HepG2 (cell line): ENCODE results near the gene FAM131A. TPM values are rescaled to one million over a fixed set of nuclear protein-coding genes. Genes with fewer than 3 reads are reported as not detected.
A peak's percentile ranks its signal among the peaks of the same experiment; 100 is the strongest.

ENCODE experiments used
- ATAC-seq: fragments of 200-7000 bp; cut with Tn5 transposase; 3 replicates; pipeline ENCODE4 v1.9.1; 2020; ENCODE audit warnings: mild to moderate bottlenecking, moderate library complexity
- BruUV-seq: library from RNA; stranded (reverse); fragments of 400-500 nt; replicated peaks from 2 replicates; lab custom pipeline; 2021; lab: Mats Ljungman, UMichigan
- CTCF ChIA-PET: fragments of 300-600 bp; formaldehyde crosslinking; extraction: SDS; loops from one replicate; lab custom pipeline; 2021; ENCODE audit warnings: low total read pairs, inconsistent platforms, low intra/inter-chr PET ratio; lab: Yijun Ruan, JAX
- POLR2A ChIA-PET: fragments of 350-600 bp; sonication (Branson Sonifier 250); formaldehyde crosslinking; loops from one replicate; lab custom pipeline; 2020; ENCODE audit warnings: antibody characterized with exemption, inconsistent platforms; lab: Yijun Ruan, JAX
- DNase-seq: peaks from one replicate; pipeline ENCODE4 v3.0.0-alpha.2; 2015; ENCODE audit warnings: low spot score
- FAIRE-seq: peaks from 3 replicates; lab custom pipeline; 2011; peaks lifted over from hg19 to GRCh38; lab: Jason Lieb, UNC
- H2AFZ ChIP-seq: one replicate; pipeline ENCODE4 v1.6.1; 2011; ENCODE audit warnings: low read length, inconsistent platforms
- H3K27ac ChIP-seq: fragments of 300-600 bp; 3 replicates; pipeline ENCODE4 v1.8.0; 2011; ENCODE audit warnings: mixed run types, mild to moderate bottlenecking, mixed read lengths, low read length, inconsistent platforms; ENCODE audit not compliant: insufficient read depth; ENCODE audit errors: extremely low read length
- H3K27me3 ChIP-seq, 2 experiments: fragments of 200-600 bp in 1 of 2; 2 replicates in 1 of 2; 3 replicates in 1 of 2; pipeline versions ENCODE4 v1.6.0 to v1.8.0; 2011; ENCODE audit warnings: low read length in 2 of 2, mild to moderate bottlenecking in 2 of 2, moderate library complexity in 2 of 2, inconsistent platforms in 1 of 2; ENCODE audit not compliant: insufficient read depth in 2 of 2, control insufficient read depth in 1 of 2
- H3K36me3 ChIP-seq, 2 experiments: fragments of 200-600 bp in 1 of 2; replicated peaks in 1 of 2; 2 replicates in 1 of 2; 3 replicates in 1 of 2; pipeline versions ENCODE4 v1.5.1 to v1.8.0; 2011; ENCODE audit warnings: low read length in 2 of 2, inconsistent platforms in 1 of 2; ENCODE audit not compliant: insufficient read depth in 2 of 2, control insufficient read depth in 1 of 2
- H3K4me1 ChIP-seq: 2 replicates; pipeline ENCODE4 v1.5.1; 2012; ENCODE audit warnings: low read length, inconsistent platforms; ENCODE audit not compliant: insufficient read depth
- H3K4me2 ChIP-seq: 2 replicates; pipeline ENCODE4 v1.6.0; 2011; ENCODE audit warnings: low read depth, low read length, inconsistent platforms
- H3K4me3 ChIP-seq, 3 experiments: fragments of 200-600 bp in 1 of 3; sonication (generic), shearing (Covaris generic) in 1 of 3; replicated peaks in 1 of 3; 2 replicates each; pipeline ENCODE4 v1.5.1; 2011 to 2016; ENCODE audit warnings: low read length in 3 of 3, inconsistent platforms in 2 of 3, low read depth in 2 of 3, mild to moderate bottlenecking in 2 of 3, control low read depth in 1 of 3, mixed read lengths in 1 of 3; ENCODE audit not compliant: insufficient read depth in 1 of 3
- H3K79me2 ChIP-seq: one replicate; pipeline ENCODE4 v1.6.1; 2011; ENCODE audit warnings: low read length, inconsistent platforms; ENCODE audit not compliant: insufficient read depth
- H3K9ac ChIP-seq: 2 replicates; pipeline ENCODE4 v1.6.0; 2011; ENCODE audit warnings: mild to moderate bottlenecking, low read depth, low read length, inconsistent platforms; ENCODE audit not compliant: insufficient read depth
- H3K9me3 ChIP-seq: 2 replicates; pipeline ENCODE4 v1.5.1; 2012; ENCODE audit warnings: mild to moderate bottlenecking, low read length
- H4K20me1 ChIP-seq: 2 replicates; pipeline ENCODE4 v1.6.0; 2011; ENCODE audit warnings: inconsistent platforms, mild to moderate bottlenecking, low read length, moderate library complexity; ENCODE audit not compliant: insufficient read depth
- AGO2 ChIP-seq: fragments of 200-400 bp; formaldehyde crosslinking; optimal IDR thresholded peaks from 2 replicates; pipeline ENCODE3; 2017; ENCODE audit warnings: mild to moderate bottlenecking, low read depth, low read length, moderate library complexity
- FLYWCH1 ChIP-seq: sonication (generic); formaldehyde crosslinking; IDR thresholded peaks from 2 replicates; pipeline ENCODE4 v1.8.1; 2023; ENCODE audit warnings: mild to moderate bottlenecking, missing genetic modification reagents
- KDM2A ChIP-seq: sonication (generic); formaldehyde crosslinking; IDR thresholded peaks from 2 replicates; pipeline ENCODE4 v1.4.0; 2020; ENCODE audit warnings: low read depth, missing genetic modification reagents, borderline replicate concordance
- RARA ChIP-seq: IDR thresholded peaks from 2 replicates; pipeline ENCODE4 v1.6.1; 2016; ENCODE audit warnings: missing genetic modification reagents, missing compliant biosample characterization
- SIX4 ChIP-seq: sonication (generic); formaldehyde crosslinking; IDR thresholded peaks from 2 replicates; pipeline ENCODE4 v1.4.0; 2020; ENCODE audit warnings: missing genetic modification reagents
- ZFP37 ChIP-seq: sonication (generic); formaldehyde crosslinking; IDR thresholded peaks from 2 replicates; pipeline ENCODE4 v1.4.0; 2020; ENCODE audit warnings: missing genetic modification reagents, borderline replicate concordance
- ZFP41 ChIP-seq: sonication (generic); formaldehyde crosslinking; IDR thresholded peaks from 2 replicates; pipeline ENCODE4 v1.4.0; 2020; ENCODE audit warnings: mild to moderate bottlenecking, missing genetic modification reagents, borderline replicate concordance
- ZNF12 ChIP-seq: sonication (generic); formaldehyde crosslinking; IDR thresholded peaks from 2 replicates; pipeline ENCODE4 v1.5.0; 2020; ENCODE audit warnings: missing genetic modification reagents
- ZNF263 ChIP-seq: sonication (generic); formaldehyde crosslinking; IDR thresholded peaks from 2 replicates; pipeline ENCODE4 v1.4.0; 2020; ENCODE audit warnings: missing genetic modification reagents
- ZNF333 ChIP-seq: sonication (generic); formaldehyde crosslinking; IDR thresholded peaks from 2 replicates; pipeline ENCODE4 v1.4.0; 2020; ENCODE audit warnings: mild to moderate bottlenecking, missing genetic modification reagents, borderline replicate concordance
- ZNF747 ChIP-seq: sonication (generic); formaldehyde crosslinking; IDR thresholded peaks from 2 replicates; pipeline ENCODE4 v1.8.1; 2023; ENCODE audit warnings: missing genetic modification reagents, mild to moderate bottlenecking, borderline replicate concordance
- ZSCAN25 ChIP-seq: sonication (generic); formaldehyde crosslinking; IDR thresholded peaks from 2 replicates; pipeline ENCODE4 v1.8.0; 2022; ENCODE audit warnings: mild to moderate bottlenecking, missing genetic modification reagents
- ZSCAN31 ChIP-seq: sonication (generic); formaldehyde crosslinking; IDR thresholded peaks from 2 replicates; pipeline ENCODE4 v1.5.0; 2020; ENCODE audit warnings: low read depth, mild to moderate bottlenecking, missing genetic modification reagents
- WGBS: methylation state at CpG from one replicate; pipeline ENCODE4 v1.1.6; 2017; ENCODE audit warnings: low lambda C conversion rate; 5-methylcytosine and 5-hydroxymethylcytosine counted together
- in situ Hi-C: cut with HindIII; loops from 2 replicates; pipeline ENCODE4 v1.10.0; 2017; ENCODE audit warnings: low pct_unique_long_range_greater_than_20kb; ENCODE audit not compliant: extremely low pct_ligation_motif_present
- intact Hi-C: fragments of 100-400 bp; cut with micrococcal nuclease; formaldehyde crosslinking; loops from one replicate; pipeline ENCODE4 v1.10.0; 2022; ENCODE audit not compliant: unreplicated experiment
- polyA plus RNA-seq, 8 experiments: library from polyadenylated mRNA; depleted of rRNA in 3 of 8; stranded (reverse) in 7 of 8; unstranded in 1 of 8; fragments of >200 nt; fragmentation: Illumina TruSeq in 4 of 8; extraction: Trizol in 4 of 8; gene quantifications; 2 replicates each; pipeline versions ENCODE4 v1.2.1 to v1.2.3, GENCODE V29; 2011 to 2016; ENCODE audit warnings: low read depth in 4 of 8, missing spikeins in 1 of 8, mixed read lengths in 1 of 8; ENCODE audit not compliant: insufficient read depth in 1 of 8
- total RNA-seq, 5 experiments: library from RNA; depleted of rRNA; stranded (reverse); fragments of >200 nt; fragmentation: Illumina TruSeq; extraction: Trizol; gene quantifications; 2 replicates each; pipeline ENCODE4 v1.2.3, GENCODE V29; 2016; ENCODE audit warnings: low read depth in 1 of 5
- TF ChIP-seq, protein P1 (sequence below): sonication (generic); formaldehyde crosslinking; IDR thresholded peaks from 2 replicates; pipeline ENCODE4 v1.4.0; 2020; ENCODE audit warnings: missing genetic modification reagents

Gene FAM131A
- total and polyA plus RNA-seq, 2 of the 13 experiments (the other 11 are each of a cell fraction or from before 2014, with no cell fraction given) = 9.2 to 9.3 TPM

DNA sequence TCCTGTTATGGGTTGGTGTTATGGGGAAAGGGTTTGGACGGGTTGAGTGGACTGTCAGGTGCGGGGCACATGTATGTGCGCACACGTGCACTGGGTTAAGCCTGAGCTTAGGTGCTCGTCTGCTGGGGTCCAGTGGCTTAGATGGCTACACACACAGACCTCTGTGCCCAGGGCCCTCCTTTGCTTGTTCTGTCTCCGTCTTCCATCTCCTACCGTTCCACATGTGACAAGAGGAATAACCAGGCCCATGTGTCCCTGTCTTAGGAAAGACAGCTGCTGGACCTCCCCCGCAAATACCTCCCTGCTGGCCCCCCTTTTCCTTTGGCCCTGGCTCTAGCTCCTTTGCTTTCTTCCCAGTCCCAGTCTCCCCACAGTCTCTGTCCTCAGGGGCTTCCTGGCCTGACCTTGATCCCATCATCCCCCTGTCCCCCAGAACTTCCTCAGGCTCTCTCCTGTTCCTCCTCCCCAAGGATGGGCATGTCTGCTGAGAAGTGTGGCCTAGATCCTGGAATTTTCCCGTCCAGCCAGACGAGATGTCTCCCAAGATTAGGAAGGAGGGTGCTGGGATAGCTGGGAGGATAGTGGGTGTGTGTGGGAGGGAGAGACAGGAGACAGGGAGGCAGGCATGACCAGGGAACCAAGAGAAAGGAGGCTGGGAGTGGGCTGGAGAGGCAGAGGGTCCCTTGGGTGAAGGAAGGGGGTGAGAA, 41.4 kb downstream of the FAM131A start (continued):
- TF ChIP-seq SIX4 = no peak
- TF ChIP-seq ZSCAN31 (CRISPR knock-in tag) = no peak
- TF ChIP-seq ZNF747 (CRISPR knock-in tag) = 0 out of 2 replicates have a peak, but pooled peaks have one; percentile 18
- TF ChIP-seq RARA (CRISPR knock-in tag) = no peak
- TF ChIP-seq ZNF333 = 0 out of 2 replicates have a peak, but pooled peaks have one; percentile 37

DNA sequence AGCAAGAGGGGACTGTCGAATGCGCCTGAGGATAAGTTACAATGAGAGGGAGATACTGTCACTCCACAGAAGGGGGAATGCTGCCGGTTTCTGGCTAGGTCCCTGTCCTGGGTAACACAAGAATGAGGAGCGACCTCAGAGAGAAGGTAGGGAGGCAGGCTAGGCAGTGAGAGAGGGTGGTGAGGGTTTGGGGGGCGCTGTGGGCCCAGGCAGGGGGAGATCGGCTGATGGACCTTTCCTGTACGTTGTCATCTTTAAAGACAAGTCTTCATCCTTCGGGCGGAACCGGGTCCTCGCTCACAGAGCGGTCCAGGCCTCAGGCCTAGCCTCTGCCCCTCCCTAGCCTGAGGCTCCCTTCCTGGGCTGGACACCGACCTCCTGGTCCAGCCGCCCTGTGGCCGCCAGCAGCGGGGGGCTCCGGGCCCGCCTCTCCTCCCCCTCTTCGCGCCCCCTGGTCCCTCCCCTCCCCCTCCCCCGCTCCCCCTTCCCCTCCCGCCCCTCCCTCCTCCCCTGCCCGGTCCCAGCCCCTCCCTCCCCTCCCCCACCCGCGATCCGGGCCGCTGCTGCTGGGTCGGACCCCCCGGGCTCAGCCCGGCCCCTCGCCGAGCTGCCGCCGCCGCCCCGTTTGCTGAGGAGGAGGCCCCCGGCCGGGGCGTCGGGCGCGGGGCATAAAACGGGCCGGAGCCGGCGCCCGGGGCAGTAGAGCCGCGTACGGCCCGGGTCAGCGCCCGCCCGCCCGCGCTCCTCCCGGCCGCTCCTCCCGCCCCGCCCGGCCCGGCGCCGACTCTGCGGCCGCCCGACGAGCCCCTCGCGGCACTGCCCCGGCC, 42.2 kb downstream of the FAM131A start, which contains the start of gene CHRD:
Gene CHRD (plus strand): TSS at position 697 of the 827 bp plus-strand sequence. CDS start 265 bp downstream, outside the sequence.
- peak within 1 kb of the TSS; percentile 79 to 90 (median 90) for H3K4me3 ChIP-seq
- no peak for TF ChIP-seq FLYWCH1 (CRISPR knock-in tag)
- TF ChIP-seq ZSCAN25 (CRISPR knock-in tag) = peak; percentile 66; the same call in 1 of the 2 replicates
- TF ChIP-seq, protein P1, sequence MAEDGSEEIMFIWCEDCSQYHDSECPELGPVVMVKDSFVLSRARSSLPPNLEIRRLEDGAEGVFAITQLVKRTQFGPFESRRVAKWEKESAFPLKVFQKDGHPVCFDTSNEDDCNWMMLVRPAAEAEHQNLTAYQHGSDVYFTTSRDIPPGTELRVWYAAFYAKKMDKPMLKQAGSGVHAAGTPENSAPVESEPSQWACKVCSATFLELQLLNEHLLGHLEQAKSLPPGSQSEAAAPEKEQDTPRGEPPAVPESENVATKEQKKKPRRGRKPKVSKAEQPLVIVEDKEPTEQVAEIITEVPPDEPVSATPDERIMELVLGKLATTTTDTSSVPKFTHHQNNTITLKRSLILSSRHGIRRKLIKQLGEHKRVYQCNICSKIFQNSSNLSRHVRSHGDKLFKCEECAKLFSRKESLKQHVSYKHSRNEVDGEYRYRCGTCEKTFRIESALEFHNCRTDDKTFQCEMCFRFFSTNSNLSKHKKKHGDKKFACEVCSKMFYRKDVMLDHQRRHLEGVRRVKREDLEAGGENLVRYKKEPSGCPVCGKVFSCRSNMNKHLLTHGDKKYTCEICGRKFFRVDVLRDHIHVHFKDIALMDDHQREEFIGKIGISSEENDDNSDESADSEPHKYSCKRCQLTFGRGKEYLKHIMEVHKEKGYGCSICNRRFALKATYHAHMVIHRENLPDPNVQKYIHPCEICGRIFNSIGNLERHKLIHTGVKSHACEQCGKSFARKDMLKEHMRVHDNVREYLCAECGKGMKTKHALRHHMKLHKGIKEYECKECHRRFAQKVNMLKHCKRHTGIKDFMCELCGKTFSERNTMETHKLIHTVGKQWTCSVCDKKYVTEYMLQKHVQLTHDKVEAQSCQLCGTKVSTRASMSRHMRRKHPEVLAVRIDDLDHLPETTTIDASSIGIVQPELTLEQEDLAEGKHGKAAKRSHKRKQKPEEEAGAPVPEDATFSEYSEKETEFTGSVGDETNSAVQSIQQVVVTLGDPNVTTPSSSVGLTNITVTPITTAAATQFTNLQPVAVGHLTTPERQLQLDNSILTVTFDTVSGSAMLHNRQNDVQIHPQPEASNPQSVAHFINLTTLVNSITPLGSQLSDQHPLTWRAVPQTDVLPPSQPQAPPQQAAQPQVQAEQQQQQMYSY (CRISPR knock-in tag) = no peak
- TF ChIP-seq ZNF12 (CRISPR knock-in tag) = no peak
- TF ChIP-seq ZFP41 (CRISPR knock-in tag) = no peak
- TF ChIP-seq AGO2 = peak; percentile 23
- peak; percentile 59; the same call in 1 of the 2 replicates for TF ChIP-seq KDM2A (CRISPR knock-in tag)
- 0 out of 2 replicates have a peak, but pooled peaks have one; percentile 24 for TF ChIP-seq ZFP37 (CRISPR knock-in tag)
- peak; percentile 1 for TF ChIP-seq ZNF263 (CRISPR knock-in tag)

More for the DNA sequence above, 42.2 kb downstream of the FAM131A start, which contains the start of gene CHRD:
- in situ Hi-C loops (loop anchor here (10.0 kb wide), 2 partner anchors 85 to 135 kb away; no protein-coding TSS in a partner anchor), intact Hi-C loops (loop anchor here (2.0 kb wide), 1 partner anchor 37 kb away; no protein-coding TSS in a partner anchor)
- H3K79me2 ChIP-seq = peaks cover 25% of the 10 kb centered on the region
- no peaks in the 10 kb centered on the region; a peak in 1 of 5 replicates for H3K27me3 ChIP-seq
- no peak for DNase-seq
- no peaks in the 10 kb centered on the region for H3K9me3 ChIP-seq
- peak within 1 kb of the TSS; percentile 83 for H3K9ac ChIP-seq
- no TSS peak for BruUV-seq
- H3K4me2 ChIP-seq = peak within 1 kb of the TSS; percentile 97
- peak within 1 kb of the TSS; percentile 90 for H3K27ac ChIP-seq
- no peak for FAIRE-seq
- H3K36me3 ChIP-seq = peaks cover 10 to 27% of the 10 kb centered on the region in 2 experiments; a peak in 4 of 5 replicates
- H3K4me1 ChIP-seq = peaks cover 27% of the 10 kb centered on the region
- POLR2A ChIA-PET = interaction anchor here (1.0 to 2.2 kb wide), 6 partner anchors 8 to 34 kb away, joined by 4 to 14 read pairs (median 5); partner anchors contain the start of genes CLCN2 and POLR2H
- peak; percentile 51 for ATAC-seq
- no peak within 1 kb of the TSS for H2AFZ ChIP-seq
- CTCF ChIA-PET = no interaction called here
- H4K20me1 ChIP-seq = 0 out of 2 replicates have a peak, but pooled peaks cover 3% of the 10 kb centered on the region
- 2% methylated on average over 22 of the region's 71 CpGs for WGBS
